Measurements from ENCODE around the gene PRR36.
A peak's percentile ranks its signal among the peaks of the same experiment; 100 is the strongest.
"Not testable (repeated sequence)": the region's sequence is repeated elsewhere in the genome, so short reads cannot be mapped to it uniquely, and the experiment has no call there.

The PRR36 gene

GRCh38 chr19:7894612-7895309, 20.6 kb upstream of the PRR36 start:
- Histone ChIP-seq H3K27ac (replicated peaks; ENCODE audit: low read length) (no peak overlapping the region), H3K4me2 (ENCODE audit: insufficient read depth, low read length, poor library complexity, severe bottlenecking) (no peak overlapping the region), H3K9ac (ENCODE audit: low read depth, low read length, poor library complexity) (peak overlapping the region; percentile 44), H2BK12ac (ENCODE audit: low read length) (peak overlapping the region; percentile 1), H3K36me3 (replicated peaks in 1 of 2; ENCODE audit: control insufficient read depth in 2 of 2, insufficient read depth in 2 of 2, low read length in 2 of 2) (no peaks in the 10 kb centered on the region), H3K9me3 (replicated peaks in 1 of 2; ENCODE audit: control insufficient read depth in 2 of 2, insufficient read depth in 1 of 2, low read depth in 1 of 2, low read length in 2 of 2) (no peaks in the 10 kb centered on the region), H3K18ac (ENCODE audit: low read length) (no peak overlapping the region), H3K4me3 (ENCODE audit: low read length in 2 of 2) (no peak overlapping the region), H4K8ac (ENCODE audit: low read depth, low read length) (no peak overlapping the region), H2BK120ac (ENCODE audit: low read depth, low read length) (no peak overlapping the region), H4K91ac (ENCODE audit: low read depth, low read length, poor library complexity) (no peak overlapping the region), H3K4me1 (ENCODE audit: control insufficient read depth in 2 of 2, insufficient read depth in 1 of 2, low read depth in 1 of 2, low read length in 2 of 2) (peaks cover 0 to 5% of the 10 kb centered on the region in 2 donors), H2AK5ac (ENCODE audit: low read depth, low read length) (peak overlapping the region; percentile 46), H2AFZ (ENCODE audit: low read length) (peak overlapping the region; percentile 53), H3K14ac (ENCODE audit: low read length) (no peak overlapping the region), H3K79me1 (ENCODE audit: low read depth, low read length) (no peaks in the 10 kb centered on the region), H3K23ac (ENCODE audit: low read depth, low read length, poor library complexity) (no peak overlapping the region), H2BK5ac (ENCODE audit: low read length) (no peak overlapping the region), H2BK15ac (ENCODE audit: low read length) (peak overlapping the region; percentile 49), H3K4ac (ENCODE audit: low read length) (no peak overlapping the region), H3K27me3 (ENCODE audit: control insufficient read depth in 3 of 3, insufficient read depth in 3 of 3, low read depth in 1 of 3, low read length in 3 of 3) (peaks cover 0 to 10% (median 1%) of the 10 kb centered on the region in 3 experiments)
- DNase-seq (ENCODE audit: low spot score) = no peak
- WGBS, 2 donors (ENCODE audit: extremely low coverage in 2 of 2, insufficient read length in 2 of 2, insufficient replicate concordance in 1 of 2) = no CpG with 5 or more reads among the region's 18 CpGs

GRCh38 chr19:7893362-7894101, 19.3 kb upstream of the PRR36 start:
- H4K8ac ChIP-seq (ENCODE audit: low read depth, low read length); H2BK120ac ChIP-seq (ENCODE audit: low read depth, low read length); H2AFZ ChIP-seq (ENCODE audit: low read length); H3K23ac ChIP-seq (ENCODE audit: low read depth, low read length, poor library complexity); H3K9ac ChIP-seq (ENCODE audit: low read depth, low read length, poor library complexity); DNase-seq (ENCODE audit: low spot score); H3K4me3 ChIP-seq (ENCODE audit: low read length in 2 of 2); H2BK15ac ChIP-seq (ENCODE audit: low read length); H3K4me2 ChIP-seq (ENCODE audit: insufficient read depth, low read length, poor library complexity, severe bottlenecking); H3K18ac ChIP-seq (ENCODE audit: low read length); H2AK5ac ChIP-seq (ENCODE audit: low read depth, low read length); H3K14ac ChIP-seq (ENCODE audit: low read length); H3K36me3 ChIP-seq (replicated peaks in 1 of 2; ENCODE audit: control insufficient read depth in 2 of 2, insufficient read depth in 2 of 2, low read length in 2 of 2); H3K27ac ChIP-seq (replicated peaks; ENCODE audit: low read length); H3K79me1 ChIP-seq (ENCODE audit: low read depth, low read length); H2BK5ac ChIP-seq (ENCODE audit: low read length); H3K4me1 ChIP-seq (ENCODE audit: control insufficient read depth in 2 of 2, insufficient read depth in 1 of 2, low read depth in 1 of 2, low read length in 2 of 2); H3K4ac ChIP-seq (ENCODE audit: low read length); H4K91ac ChIP-seq (ENCODE audit: low read depth, low read length, poor library complexity); H3K9me3 ChIP-seq (replicated peaks in 1 of 2; ENCODE audit: control insufficient read depth in 2 of 2, insufficient read depth in 1 of 2, low read depth in 1 of 2, low read length in 2 of 2): not testable (repeated sequence)
- Histone ChIP-seq H2BK12ac (ENCODE audit: low read length) (peak overlapping the region; percentile 41), H3K27me3 (ENCODE audit: control insufficient read depth in 3 of 3, insufficient read depth in 3 of 3, low read depth in 1 of 3, low read length in 3 of 3) (peaks cover 0 to 19% (median 8%) of the 10 kb centered on the region in 3 experiments)
- no CpG with 5 or more reads among the region's 18 CpGs for WGBS, 2 donors (ENCODE audit: extremely low coverage in 2 of 2, insufficient read length in 2 of 2, insufficient replicate concordance in 1 of 2)

GRCh38 chr19:7888826-7889217, 14.6 kb upstream of the PRR36 start:
- no peak overlapping the region for H3K4ac ChIP-seq (ENCODE audit: low read length)
- peak overlapping the region; percentile 69 for H2BK15ac ChIP-seq (ENCODE audit: low read length)
- H4K8ac ChIP-seq (ENCODE audit: low read depth, low read length) = no peak overlapping the region
- H3K79me1 ChIP-seq (ENCODE audit: low read depth, low read length) = no peaks in the 10 kb centered on the region
- H2BK12ac ChIP-seq (ENCODE audit: low read length) = no peak overlapping the region
- H3K9me3 ChIP-seq (replicated peaks in 1 of 2; ENCODE audit: control insufficient read depth in 2 of 2, insufficient read depth in 1 of 2, low read depth in 1 of 2, low read length in 2 of 2) = no peaks in the 10 kb centered on the region
- DNase-seq (ENCODE audit: low spot score) = no peak
- no peak overlapping the region for H3K14ac ChIP-seq (ENCODE audit: low read length)
- H2BK5ac ChIP-seq (ENCODE audit: low read length) = no peak overlapping the region
- peak overlapping the region; percentile 81 for H3K4me2 ChIP-seq (ENCODE audit: insufficient read depth, low read length, poor library complexity, severe bottlenecking)
- no peak overlapping the region for H3K9ac ChIP-seq (ENCODE audit: low read depth, low read length, poor library complexity)
- H3K4me1 ChIP-seq (ENCODE audit: control insufficient read depth in 2 of 2, insufficient read depth in 1 of 2, low read depth in 1 of 2, low read length in 2 of 2) = peaks cover 0 to 7% of the 10 kb centered on the region in 2 donors
- H2AK5ac ChIP-seq (ENCODE audit: low read depth, low read length) = no peak overlapping the region
- H3K23ac ChIP-seq (ENCODE audit: low read depth, low read length, poor library complexity) = no peak overlapping the region
- H3K4me3 ChIP-seq (ENCODE audit: low read length in 2 of 2) = peak overlapping the region in 1 of 2 donors; percentile 55
- WGBS, 2 donors (ENCODE audit: extremely low coverage in 2 of 2, insufficient read length in 2 of 2, insufficient replicate concordance in 1 of 2) = no CpG with 5 or more reads among the region's 8 CpGs
- peaks cover 0 to 43% (median 19%) of the 10 kb centered on the region in 3 experiments for H3K27me3 ChIP-seq (ENCODE audit: control insufficient read depth in 3 of 3, insufficient read depth in 3 of 3, low read depth in 1 of 3, low read length in 3 of 3)
- H4K91ac ChIP-seq (ENCODE audit: low read depth, low read length, poor library complexity) = no peak overlapping the region
- H3K18ac ChIP-seq (ENCODE audit: low read length) = peak overlapping the region; percentile 85
- H3K27ac ChIP-seq (replicated peaks; ENCODE audit: low read length) = no peak overlapping the region
- H3K36me3 ChIP-seq (replicated peaks in 1 of 2; ENCODE audit: control insufficient read depth in 2 of 2, insufficient read depth in 2 of 2, low read length in 2 of 2) = no peaks in the 10 kb centered on the region
- peak overlapping the region; percentile 91 for H2AFZ ChIP-seq (ENCODE audit: low read length)
- no peak overlapping the region for H2BK120ac ChIP-seq (ENCODE audit: low read depth, low read length)

DNA sequence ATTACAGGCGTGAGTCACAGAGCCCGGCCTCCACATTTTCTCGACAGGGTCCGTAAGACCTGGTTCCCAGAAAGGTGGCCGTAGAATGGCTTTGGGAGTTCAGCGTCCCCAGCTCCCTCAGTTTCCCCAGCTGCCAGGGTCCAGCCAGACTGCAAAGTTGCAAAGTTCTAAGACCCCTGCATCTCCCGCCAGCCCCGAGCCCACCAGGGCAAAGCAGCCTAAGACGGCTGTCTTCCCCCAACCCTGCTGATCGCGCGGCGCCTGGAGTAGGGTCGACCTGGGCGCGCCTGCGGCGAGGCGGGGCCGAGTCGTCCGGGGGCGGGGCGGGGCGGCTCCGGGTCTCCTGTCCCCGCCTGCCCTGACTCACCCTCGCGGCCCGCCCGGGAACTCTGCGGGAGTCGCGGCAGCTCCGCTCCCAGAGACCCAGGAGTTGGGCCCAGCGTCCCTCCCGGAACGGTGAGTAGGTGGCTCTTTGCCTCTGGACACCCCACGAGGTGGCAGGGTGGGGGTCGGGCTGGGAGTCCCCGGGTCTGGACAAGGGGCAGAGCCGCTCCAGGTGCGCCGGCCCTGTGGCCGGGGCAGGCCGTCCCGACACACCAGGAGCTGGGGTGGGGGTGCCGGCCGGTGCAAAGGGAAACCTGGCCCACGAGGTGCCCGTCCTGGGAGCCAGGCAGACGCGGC, 14.1 kb upstream of the PRR36 start, which contains the start of gene LRRC8E:
Gene LRRC8E (plus strand): TSS at position 366 of the 681 bp plus-strand sequence. CDS start 7,094 bp downstream, outside the sequence.
- H3K27me3 ChIP-seq (ENCODE audit: control insufficient read depth in 3 of 3, insufficient read depth in 3 of 3, low read depth in 1 of 3, low read length in 3 of 3) = peaks cover 0 to 43% (median 19%) of the 10 kb centered on the region in 3 experiments
- H2BK15ac ChIP-seq (ENCODE audit: low read length) = peak within 1 kb of the TSS; percentile 69
- H3K18ac ChIP-seq (ENCODE audit: low read length) = peak within 1 kb of the TSS; percentile 89
- H3K9ac ChIP-seq (ENCODE audit: low read depth, low read length, poor library complexity) = no peak within 1 kb of the TSS
- peak within 1 kb of the TSS; percentile 81 for H2AK5ac ChIP-seq (ENCODE audit: low read depth, low read length)
- H4K91ac ChIP-seq (ENCODE audit: low read depth, low read length, poor library complexity) = no peak within 1 kb of the TSS
- H2BK12ac ChIP-seq (ENCODE audit: low read length) = no peak within 1 kb of the TSS
- no peaks in the 10 kb centered on the region for H3K36me3 ChIP-seq (replicated peaks in 1 of 2; ENCODE audit: control insufficient read depth in 2 of 2, insufficient read depth in 2 of 2, low read length in 2 of 2)
- H3K4me3 ChIP-seq (ENCODE audit: low read length in 2 of 2) = peak within 1 kb of the TSS in 1 of 2 donors; percentile 55
- peaks cover 0 to 7% of the 10 kb centered on the region in 2 donors for H3K4me1 ChIP-seq (ENCODE audit: control insufficient read depth in 2 of 2, insufficient read depth in 1 of 2, low read depth in 1 of 2, low read length in 2 of 2)
- no peak within 1 kb of the TSS for H3K27ac ChIP-seq (replicated peaks; ENCODE audit: low read length)
- DNase-seq (ENCODE audit: low spot score) = peak; percentile 63
- H3K4ac ChIP-seq (ENCODE audit: low read length) = no peak within 1 kb of the TSS
- peak within 1 kb of the TSS; percentile 92 for H3K23ac ChIP-seq (ENCODE audit: low read depth, low read length, poor library complexity)
- no peaks in the 10 kb centered on the region for H3K9me3 ChIP-seq (replicated peaks in 1 of 2; ENCODE audit: control insufficient read depth in 2 of 2, insufficient read depth in 1 of 2, low read depth in 1 of 2, low read length in 2 of 2)
- no peaks in the 10 kb centered on the region for H3K79me1 ChIP-seq (ENCODE audit: low read depth, low read length)
- H3K14ac ChIP-seq (ENCODE audit: low read length) = no peak within 1 kb of the TSS
- WGBS, 2 donors (ENCODE audit: extremely low coverage in 2 of 2, insufficient read length in 2 of 2, insufficient replicate concordance in 1 of 2) = no CpG with 5 or more reads among the region's 53 CpGs
- no peak within 1 kb of the TSS for H4K8ac ChIP-seq (ENCODE audit: low read depth, low read length)
- peak within 1 kb of the TSS; percentile 81 for H3K4me2 ChIP-seq (ENCODE audit: insufficient read depth, low read length, poor library complexity, severe bottlenecking)
- H2BK120ac ChIP-seq (ENCODE audit: low read depth, low read length) = peak within 1 kb of the TSS; percentile 31
- H2BK5ac ChIP-seq (ENCODE audit: low read length) = peak within 1 kb of the TSS; percentile 53
- peak within 1 kb of the TSS; percentile 91 for H2AFZ ChIP-seq (ENCODE audit: low read length)
